AG04449 (cell line): ENCODE measurements around the gene PLSCR4.

Experiments
- CTCF ChIA-PET: fragments of 350-600 bp; formaldehyde crosslinking; extraction: SDS; loops from one replicate; lab custom pipeline; 2021; ENCODE audit warnings: antibody characterized with exemption; lab: Yijun Ruan, JAX
- POLR2A ChIA-PET: fragments of 400-600, 350-600 bp; formaldehyde crosslinking; extraction: SDS; loops from one replicate; lab custom pipeline; 2020; ENCODE audit warnings: antibody characterized with exemption, inconsistent platforms; lab: Yijun Ruan, JAX
- DNase-seq: peaks from one replicate; pipeline ENCODE4 v3.0.0-alpha.2; 2010; ENCODE audit warnings: low read depth, low spot score
- H3K4me3 ChIP-seq: 2 replicates; pipeline ENCODE4 v1.5.1; 2011; ENCODE audit warnings: low read depth, mild to moderate bottlenecking, control low read depth, low read length
- TF ChIP-seq, protein P1 (sequence below): IDR thresholded peaks from one replicate; pipeline ENCODE4 v1.5.1; 2011; ENCODE audit warnings: mild to moderate bottlenecking, moderate library complexity, low read length, control low read depth, inconsistent platforms; ENCODE audit not compliant: insufficient read depth; ENCODE audit errors: missing control alignments

Gene PLSCR4

DNA sequence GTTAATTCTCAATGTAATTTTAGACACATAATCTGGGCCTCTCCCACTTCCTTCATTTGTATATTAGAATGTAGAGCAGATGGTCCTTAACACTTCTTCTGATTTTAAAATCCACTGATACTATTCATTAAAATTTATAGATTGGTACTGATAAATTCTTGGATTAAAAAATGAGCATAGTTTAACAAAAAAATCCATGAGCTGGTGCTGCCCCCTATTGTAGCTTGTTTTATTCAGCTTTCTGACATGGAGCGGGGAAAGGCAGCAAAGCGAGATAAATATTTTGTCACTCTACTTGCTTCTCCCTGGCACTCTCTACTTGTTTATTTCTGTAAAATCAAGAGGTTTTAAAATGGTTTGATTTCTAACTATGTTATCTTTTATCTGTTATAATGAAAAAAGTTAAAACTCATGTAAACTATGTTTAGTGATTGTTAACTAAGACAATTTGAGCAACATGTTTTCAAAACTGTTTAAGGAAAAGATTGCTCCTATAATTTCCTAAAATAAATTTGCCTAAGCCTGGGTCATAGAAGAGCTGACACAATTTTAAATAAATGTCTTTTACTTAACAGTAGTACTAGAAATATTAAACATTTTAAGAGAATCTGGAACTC is 63.5 kb downstream of the PLSCR4 start:
- no peak for DNase-seq
- TF ChIP-seq, protein P1, sequence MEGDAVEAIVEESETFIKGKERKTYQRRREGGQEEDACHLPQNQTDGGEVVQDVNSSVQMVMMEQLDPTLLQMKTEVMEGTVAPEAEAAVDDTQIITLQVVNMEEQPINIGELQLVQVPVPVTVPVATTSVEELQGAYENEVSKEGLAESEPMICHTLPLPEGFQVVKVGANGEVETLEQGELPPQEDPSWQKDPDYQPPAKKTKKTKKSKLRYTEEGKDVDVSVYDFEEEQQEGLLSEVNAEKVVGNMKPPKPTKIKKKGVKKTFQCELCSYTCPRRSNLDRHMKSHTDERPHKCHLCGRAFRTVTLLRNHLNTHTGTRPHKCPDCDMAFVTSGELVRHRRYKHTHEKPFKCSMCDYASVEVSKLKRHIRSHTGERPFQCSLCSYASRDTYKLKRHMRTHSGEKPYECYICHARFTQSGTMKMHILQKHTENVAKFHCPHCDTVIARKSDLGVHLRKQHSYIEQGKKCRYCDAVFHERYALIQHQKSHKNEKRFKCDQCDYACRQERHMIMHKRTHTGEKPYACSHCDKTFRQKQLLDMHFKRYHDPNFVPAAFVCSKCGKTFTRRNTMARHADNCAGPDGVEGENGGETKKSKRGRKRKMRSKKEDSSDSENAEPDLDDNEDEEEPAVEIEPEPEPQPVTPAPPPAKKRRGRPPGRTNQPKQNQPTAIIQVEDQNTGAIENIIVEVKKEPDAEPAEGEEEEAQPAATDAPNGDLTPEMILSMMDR = peak; percentile 50
- ChIA-PET POLR2A (no interaction called here), CTCF (interaction anchor here (0.7 to 5.1 kb wide), 42 partner anchors 10 to 453 kb away, joined by 3 to 208 read pairs (median 6); partner anchors contain the start of gene PLOD2)
- H3K4me3 ChIP-seq = no peak overlapping the region

DNA sequence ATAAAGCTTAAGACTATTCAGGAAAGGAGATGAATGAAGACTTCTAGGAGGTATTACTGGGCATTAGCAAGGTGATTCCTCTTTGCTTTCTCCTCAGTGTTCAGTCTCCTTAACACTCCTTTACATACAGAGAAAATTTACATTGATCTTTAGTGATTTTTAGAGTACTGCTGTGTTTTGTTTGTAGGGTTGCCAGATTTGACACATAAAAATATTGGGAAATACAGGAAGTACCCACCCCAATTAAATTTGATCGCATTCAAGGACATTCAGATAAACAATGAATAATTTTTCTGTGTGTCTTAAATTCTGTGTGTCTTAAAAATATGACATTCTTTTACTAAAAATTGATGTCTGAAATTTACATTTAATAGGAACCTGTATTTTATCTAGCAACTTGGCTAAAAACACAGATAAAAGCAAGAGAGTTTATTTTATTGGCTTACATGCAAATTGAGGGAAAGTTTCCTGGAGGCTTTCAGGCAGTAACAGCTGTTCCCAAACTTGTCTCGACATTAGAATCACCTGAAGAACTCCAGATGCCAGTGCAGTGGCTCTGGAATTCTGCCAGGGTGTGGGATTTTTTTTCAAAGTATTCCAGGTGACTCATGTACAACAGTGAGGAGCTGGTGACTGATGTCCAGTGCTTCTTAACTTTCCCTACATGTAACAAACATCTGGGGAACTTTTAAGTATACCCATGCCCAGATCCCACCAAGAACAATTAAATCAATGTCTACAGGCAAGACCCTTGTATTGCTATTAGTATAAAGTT is 66.5 kb downstream of the PLSCR4 start:
- TF ChIP-seq, protein P1 = no peak
- no peak overlapping the region for H3K4me3 ChIP-seq
- ChIA-PET POLR2A (interaction anchor here (1.7 kb wide), 1 partner anchor 23 kb away, joined by 4 read pairs; the partner anchor contains the start of gene PLOD2), CTCF (interaction anchor here (1.0 to 3.5 kb wide), 9 partner anchors 13 to 410 kb away, joined by 3 to 45 read pairs (median 4); no protein-coding TSS in a partner anchor)
- no peak for DNase-seq

DNA sequence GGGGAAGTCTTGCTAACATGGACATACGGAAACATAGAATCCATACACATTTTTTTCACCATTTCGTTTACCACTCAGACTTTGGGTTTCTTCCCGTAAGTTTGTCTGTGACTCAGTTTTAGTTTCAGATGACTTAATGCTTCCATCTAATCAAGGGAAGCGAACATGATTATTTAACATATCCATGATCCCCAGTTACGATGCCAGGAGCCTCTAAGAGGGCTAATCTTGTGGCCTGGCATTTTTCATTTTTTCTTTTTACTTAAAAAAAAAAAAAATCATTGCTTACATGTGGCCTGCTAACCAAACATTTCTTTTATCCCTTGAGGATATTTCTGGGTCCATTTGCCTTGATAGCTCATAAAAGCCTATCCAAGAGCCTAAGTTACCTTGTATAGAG is 69.7 kb downstream of the PLSCR4 start:
- POLR2A ChIA-PET = no interaction called here
- H3K4me3 ChIP-seq = no peak overlapping the region
- CTCF ChIA-PET = interaction anchor here (1.1 to 2.2 kb wide), 3 partner anchors 9 to 116 kb away, joined by 3 to 13 read pairs (median 5); no protein-coding TSS in a partner anchor
- TF ChIP-seq, protein P1 = no peak
- DNase-seq = no peak

DNA sequence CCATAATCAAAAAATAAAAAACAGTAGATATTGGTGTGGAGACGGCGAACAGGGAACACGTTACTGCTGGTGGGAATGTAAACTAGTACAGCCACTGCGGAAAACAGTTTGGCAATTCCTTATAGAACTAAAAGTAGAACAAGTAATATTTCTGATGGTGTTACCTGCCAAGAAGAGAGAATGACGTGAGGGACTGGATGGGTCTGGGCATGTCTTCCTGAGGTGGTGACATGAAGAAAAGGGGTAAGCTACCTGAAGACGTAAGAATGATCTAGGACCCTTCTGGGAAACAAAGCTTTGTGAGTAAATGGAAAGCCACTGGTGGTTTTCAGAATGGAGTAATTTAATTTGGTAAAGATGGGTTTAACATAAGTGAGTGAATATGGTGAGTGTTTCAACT is 70.5 kb downstream of the PLSCR4 start:
- TF ChIP-seq, protein P1 = no peak
- no peak for DNase-seq
- ChIA-PET POLR2A (no interaction called here), CTCF (interaction anchor here (0.6 to 2.2 kb wide), 4 partner anchors 10 to 147 kb away, joined by 3 to 13 read pairs (median 4); no protein-coding TSS in a partner anchor)
- H3K4me3 ChIP-seq = no peak overlapping the region

DNA sequence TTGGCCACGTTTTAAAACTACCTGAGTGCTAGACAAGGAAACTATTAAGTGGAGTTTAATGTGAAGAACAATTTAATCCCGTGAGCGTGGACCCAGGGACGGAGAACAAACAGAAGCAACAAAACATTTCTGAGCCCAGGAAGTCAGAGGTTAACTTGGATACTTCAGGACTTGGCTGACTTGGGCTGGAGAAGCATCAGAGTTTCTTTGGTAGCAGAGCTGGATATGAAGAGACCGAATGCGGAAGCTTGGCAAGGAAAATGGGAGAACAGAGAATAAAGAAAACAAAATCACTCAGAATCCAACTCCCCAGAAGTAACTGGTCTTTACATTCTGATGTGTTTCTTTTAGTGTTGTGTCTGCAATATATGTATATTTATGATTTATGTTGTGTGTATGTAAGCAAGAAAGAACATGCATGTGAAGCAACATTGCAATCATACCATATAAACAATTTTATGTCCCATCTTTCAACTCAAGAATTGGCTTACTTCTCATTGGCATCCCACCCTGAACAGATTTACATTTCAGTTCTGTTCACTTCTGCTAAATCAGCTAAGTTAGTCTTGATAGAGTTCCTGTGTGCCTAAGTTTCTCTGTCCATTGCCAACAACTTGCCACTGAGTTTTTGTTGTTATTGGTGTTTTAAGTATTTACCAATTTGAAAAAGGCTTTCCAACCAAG is 72.8 kb downstream of the PLSCR4 start:
- DNase-seq = no peak
- H3K4me3 ChIP-seq = no peak overlapping the region
- POLR2A ChIA-PET = interaction anchor here (0.7 kb wide), 1 partner anchor 17 kb away, joined by 3 read pairs; the partner anchor contains the start of gene PLOD2
- CTCF ChIA-PET = interaction anchor here (2.1 to 3.7 kb wide), 5 partner anchors 8 to 149 kb away, joined by 5 to 56 read pairs (median 7); no protein-coding TSS in a partner anchor
- TF ChIP-seq, protein P1 = no peak
